ENCODE results near the gene CKB. TPM values are rescaled to one million over a fixed set of nuclear protein-coding genes. Genes with fewer than 3 reads are reported as not detected.

Gene CKB
- polyA plus RNA-seq, 4 donors = 116 to 202 (median 130) TPM

DNA sequence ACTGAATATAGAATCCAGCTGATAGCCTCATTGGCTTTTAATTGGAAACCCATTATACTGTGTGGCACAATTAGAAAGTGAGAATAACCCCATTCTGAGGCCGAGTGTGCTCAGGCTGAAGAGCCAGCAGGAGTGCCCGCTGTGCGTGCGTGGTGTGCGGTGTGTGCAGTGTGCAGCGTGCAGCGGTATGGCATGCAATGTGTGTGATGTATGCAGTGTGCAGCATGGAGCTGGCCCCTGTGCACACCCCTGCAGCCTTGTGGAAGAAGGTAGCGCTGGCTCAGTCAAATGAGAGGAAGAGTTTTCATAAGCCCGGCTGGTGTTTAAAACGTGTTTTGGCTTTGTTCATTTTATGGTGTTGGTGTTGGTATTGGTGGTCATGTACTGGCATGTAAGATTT, 22.9 kb downstream of the CKB start:
- DNase-seq (ENCODE audit: low read depth in 4 of 4, low spot score in 3 of 4) = no peak

DNA sequence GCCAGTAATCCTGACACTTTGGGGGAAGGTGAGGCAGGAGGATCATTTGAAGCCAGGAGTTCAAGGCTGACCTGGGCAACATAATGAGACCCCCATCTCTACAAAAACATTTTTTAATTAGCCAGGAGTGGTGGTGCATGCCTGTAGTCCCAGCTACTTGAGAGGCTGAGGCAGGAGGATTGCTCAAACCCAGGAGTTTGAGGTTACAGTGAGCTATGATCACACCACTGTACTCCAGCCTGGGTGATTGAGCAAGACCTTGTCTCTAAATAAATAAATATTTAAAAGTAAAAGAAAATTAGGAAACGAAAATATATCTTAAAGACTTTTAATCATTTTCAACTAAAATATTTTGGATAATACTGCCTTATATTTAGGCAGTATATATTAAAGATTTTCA, 25.9 kb downstream of the CKB start:
- DNase-seq (ENCODE audit: low read depth in 4 of 4, low spot score in 3 of 4) = no peak

DNA sequence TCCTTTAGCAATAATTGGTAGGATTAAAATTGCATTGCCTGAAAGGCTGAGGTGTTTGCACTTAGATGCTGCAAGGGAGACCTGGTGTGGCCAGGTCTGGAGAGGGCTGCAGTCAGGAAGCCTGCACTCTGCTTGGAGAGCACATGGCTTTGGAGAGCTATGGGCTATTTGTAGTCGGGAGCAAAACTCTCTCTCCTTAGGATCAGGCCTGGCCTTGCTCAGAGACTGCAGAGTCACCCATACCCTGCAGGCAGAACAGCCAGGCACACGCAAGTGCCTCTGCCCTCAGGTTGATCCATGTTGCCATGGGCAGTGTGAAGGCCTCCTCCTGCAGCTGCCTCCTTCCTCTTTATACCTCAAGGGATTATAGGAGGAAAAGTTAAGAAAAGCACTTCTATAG, 26.8 kb downstream of the CKB start:
- no peak for DNase-seq (ENCODE audit: low read depth in 4 of 4, low spot score in 3 of 4)

DNA sequence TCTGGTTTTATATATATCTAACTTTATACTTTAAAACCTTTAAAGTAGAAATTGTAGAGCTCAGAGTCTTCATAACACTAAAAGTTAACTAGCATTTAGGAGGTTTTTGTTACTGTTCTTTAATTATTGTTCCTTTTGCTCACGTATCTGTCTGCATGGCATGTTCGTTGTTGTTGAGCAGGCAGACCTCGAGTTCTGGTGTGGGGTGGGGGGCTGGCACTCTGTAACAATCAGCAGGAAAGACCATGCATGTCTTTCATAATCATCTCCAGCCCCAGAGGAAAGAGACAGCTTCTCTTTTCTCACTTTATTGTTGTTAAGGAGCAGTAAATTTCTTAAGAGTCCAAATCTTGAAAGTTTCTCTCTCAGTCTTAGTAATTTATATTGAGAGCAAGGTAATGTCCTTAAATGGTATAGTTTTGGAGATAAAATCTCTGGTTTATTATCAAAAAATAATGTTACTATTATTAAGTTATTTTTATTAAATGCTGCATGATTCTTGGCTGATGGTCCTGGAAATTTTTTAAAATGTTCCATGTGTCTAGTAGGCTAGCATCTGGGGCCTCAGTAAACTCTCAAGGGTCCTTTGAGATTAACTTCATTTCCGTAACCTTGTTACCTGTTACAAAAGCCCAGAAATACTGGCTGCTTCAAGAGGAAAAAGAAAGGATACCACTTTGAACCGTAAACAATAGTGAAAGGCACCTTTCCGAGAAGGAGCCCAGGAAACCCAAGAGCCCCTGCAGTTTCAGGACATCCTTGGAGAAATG, 30.3 kb downstream of the CKB start:
- DNase-seq (ENCODE audit: low read depth in 4 of 4, low spot score in 3 of 4) = no peak

DNA sequence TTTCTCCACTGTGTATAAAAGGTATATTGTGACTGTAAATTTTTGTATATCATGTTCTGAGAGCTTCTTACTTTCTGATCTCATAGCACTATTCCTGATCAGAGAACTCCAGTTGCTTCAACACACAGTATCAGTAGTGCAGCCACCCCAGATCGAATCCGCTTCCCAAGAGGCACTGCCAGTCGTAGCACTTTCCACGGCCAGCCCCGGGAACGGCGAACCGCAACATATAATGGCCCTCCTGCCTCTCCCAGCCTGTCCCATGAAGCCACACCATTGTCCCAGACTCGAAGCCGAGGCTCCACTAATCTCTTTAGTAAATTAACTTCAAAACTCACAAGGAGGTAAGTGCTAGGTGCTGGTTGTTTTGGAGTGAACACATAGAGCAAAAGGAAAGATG, 30.9 kb downstream of the CKB start:
- no peak for DNase-seq (ENCODE audit: low read depth in 4 of 4, low spot score in 3 of 4)

DNA sequence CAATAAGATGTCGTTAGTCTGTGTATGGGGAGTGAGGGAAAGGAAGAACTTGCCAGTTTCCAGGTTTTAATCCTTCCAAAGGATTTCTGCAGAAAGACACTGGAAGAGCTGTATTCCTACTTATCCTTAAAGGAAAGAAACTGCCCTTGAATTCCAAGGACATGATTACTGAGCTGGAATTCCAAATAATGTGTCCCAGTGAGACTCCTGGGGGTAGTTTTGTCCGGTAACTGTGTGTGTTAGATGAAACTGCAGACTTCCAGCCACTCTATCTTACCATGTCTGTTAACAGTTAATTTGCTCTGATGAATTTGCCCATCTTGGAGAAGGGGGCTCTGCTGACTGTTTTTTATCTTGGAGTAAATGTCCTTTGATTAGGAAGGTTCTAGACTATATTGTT, 33.0 kb downstream of the CKB start:
- DNase-seq (ENCODE audit: low read depth in 4 of 4, low spot score in 3 of 4) = no peak

DNA sequence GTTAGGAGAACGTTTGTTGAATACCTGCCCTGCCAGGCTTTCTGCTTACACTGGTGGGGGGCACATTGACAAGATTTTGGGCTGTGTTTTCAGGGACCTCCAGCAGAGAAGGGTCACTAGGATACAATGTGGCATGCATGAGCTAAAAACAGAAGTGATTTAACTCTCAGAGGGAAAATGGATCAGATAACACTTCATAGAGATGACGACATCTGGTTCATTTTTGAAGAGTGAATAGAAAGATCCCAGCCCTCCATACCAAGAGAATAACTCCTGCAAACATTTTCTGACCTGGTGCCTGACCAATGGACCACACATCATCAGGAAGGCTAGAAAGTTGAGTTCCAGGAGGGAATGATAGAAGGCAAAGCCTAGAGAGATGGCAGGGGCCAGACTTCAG, 33.7 kb downstream of the CKB start:
- DNase-seq (ENCODE audit: low read depth in 4 of 4, low spot score in 3 of 4) = no peak

DNA sequence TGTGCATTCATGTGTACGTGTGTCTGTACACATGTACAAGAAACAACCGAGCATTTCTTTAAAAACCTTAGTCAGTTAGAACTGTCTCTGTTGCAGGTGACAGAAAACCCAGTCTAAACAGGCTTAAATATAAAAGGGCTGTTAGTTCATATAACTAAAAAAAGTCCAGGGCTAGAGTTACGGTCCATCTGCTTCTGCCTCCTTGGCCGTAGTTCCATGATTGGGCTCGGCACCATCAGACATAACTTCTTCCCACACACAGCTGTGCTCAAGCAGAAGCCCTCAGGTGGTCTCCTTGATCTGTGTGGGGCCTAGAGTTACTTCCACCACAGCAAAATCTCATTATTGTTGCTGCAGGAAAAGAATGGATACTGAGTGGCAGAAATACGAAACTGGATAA, 34.6 kb downstream of the CKB start:
- no peak for DNase-seq (ENCODE audit: low read depth in 4 of 4, low spot score in 3 of 4)

DNA sequence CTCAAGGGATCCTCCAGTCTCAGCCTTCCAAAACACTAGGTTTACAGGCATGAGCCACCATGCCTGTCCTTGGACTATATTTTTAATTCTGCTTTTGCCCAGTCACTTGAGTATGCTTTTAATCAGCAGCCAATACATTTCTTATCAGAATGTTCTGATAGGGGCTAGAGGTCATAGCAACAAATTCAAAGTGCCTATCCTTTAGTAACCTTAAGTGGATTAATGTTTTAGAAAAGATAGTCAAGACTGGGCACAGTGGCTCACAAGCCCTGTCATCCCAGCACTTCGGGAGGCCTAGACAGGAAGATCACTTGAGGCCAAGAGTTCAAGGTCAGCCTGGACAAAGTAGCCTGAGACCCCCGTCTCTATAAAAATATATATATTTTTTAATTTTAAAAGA, 37.1 kb downstream of the CKB start:
- DNase-seq (ENCODE audit: low read depth in 4 of 4, low spot score in 3 of 4) = no peak

DNA sequence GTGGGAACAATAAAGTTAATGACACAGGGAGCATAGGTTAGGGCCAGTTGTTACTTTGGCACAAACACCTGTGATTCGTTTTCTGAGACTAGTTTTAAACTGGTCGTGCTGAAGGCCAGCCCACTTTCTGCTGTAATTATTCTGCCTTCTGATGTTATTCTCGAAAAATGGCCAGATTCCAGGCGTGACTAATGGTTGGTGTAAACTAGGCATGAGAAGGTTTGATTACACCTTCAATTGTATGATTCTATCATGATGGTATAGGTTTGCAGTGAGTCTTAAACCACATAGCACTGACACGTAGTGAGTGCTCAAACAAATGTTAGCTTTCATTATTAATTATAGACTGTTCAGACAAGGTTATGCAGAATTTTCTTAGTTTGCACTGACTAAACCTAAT, 39.0 kb downstream of the CKB start:
- DNase-seq (ENCODE audit: low read depth in 4 of 4, low spot score in 3 of 4) = no peak

DNA sequence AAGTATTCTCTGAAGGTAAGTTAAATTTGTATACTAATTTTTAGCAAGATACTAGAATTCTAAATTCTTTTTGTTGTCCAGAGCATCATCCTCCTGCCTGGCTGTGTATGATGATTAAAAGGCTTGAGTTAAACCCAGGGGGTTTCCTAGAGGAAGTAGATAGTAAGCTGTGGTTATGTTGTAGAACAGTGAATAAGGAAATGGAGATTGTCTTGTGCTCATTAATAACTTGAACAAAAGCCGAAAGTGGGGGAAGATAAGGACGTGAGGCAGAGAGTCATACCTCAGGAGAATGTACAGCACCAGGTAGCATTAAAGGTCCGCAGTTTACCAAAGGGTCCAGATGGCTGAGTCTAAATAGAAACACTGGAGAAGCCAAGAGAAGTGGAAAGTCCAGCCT, 42.0 kb downstream of the CKB start:
- no peak for DNase-seq (ENCODE audit: low read depth in 4 of 4, low spot score in 3 of 4)

DNA sequence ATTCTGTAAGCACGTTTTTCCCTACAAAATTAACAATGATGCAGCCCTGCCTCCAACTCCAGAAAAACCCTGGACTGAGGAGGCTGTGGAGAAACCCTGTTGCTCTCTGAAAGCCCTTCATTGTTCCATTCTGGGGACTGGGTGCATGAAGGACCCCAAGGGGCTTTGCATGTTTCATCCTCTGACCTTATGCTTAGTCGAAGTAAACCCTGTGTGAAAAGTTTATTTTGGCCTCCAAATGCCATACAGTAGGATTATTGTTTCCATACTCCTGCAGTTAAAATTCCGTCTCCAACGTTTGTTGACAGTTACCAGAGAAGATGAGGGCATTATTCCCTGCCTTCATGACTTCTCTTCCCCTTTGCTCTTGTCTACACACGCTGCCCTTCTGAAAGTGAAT, 46.0 kb downstream of the CKB start:
- DNase-seq (ENCODE audit: low read depth in 4 of 4, low spot score in 3 of 4) = no peak

DNA sequence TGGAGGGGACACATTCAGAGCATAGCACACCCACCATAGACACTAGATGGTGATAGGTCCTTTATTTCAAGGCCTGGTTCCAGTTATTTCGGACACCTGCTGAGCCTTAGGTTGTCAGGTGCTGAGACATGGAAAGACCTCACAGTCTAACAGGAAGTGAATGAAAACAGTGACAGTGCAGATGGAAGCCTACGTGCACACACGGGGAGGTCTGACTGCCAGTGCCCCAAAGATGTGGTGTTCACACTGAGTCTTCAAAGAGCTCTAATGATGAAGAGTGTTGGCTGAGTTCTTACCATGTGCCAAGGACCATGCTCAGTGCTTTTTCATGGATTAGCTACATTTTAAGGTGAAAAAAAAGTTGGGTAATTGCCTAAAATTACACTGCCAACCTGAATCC, 46.6 kb downstream of the CKB start:
- DNase-seq (ENCODE audit: low read depth in 4 of 4, low spot score in 3 of 4) = no peak

DNA sequence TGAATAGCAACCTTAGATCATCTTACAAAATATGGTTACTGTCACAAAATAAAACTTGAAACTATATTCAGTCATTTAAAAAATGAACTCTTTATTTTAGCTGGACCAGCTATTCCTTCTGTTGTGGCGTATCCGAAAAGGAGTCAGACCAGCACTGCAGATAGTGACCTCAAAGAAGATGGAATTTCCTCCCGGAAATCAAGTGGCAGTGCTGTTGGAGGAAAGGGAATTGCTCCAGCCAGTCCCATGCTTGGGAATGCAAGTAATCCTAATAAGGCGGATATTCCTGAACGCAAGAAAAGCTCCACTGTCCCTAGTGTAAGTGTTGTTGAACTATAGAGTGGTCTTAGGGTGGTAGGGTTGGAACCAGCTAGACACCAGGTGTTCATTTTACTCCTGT, 47.7 kb downstream of the CKB start:
- no peak for DNase-seq (ENCODE audit: low read depth in 4 of 4, low spot score in 3 of 4)

DNA sequence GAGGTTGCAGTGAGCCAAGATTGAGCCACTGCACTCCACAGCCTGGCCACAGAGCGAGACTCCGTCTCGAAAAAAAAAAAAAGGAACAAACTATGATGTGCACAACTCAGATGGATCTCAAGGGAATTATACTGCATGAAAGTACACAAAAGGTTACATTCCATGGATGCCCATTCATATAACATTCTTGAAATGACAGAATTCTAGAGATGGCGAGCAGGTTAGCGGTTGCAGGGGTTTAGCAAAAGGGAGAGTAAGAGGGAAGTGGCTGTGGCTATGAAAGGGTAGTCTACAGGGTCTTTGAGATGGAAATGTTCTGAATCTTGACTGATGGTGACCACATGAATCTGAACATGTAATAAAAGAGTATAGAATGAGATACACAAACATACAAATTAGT, 49.7 kb downstream of the CKB start:
- DNase-seq (ENCODE audit: low read depth in 4 of 4, low spot score in 3 of 4) = no peak

Other genes starting within 250 kb of the CKB start
- 100 to 1,000 TPM; 228 to 242 (median 233) TPM for gene EIF5, start 188.6 kb downstream of the CKB start, polyA plus RNA-seq (ENCODE audit: insufficient read length in 4 of 4)
- gene MARK3, start 137.4 kb downstream of the CKB start, polyA plus RNA-seq (ENCODE audit: insufficient read length in 4 of 4) = 100 to 1,000 TPM in 1 of 4 donors, 10 to 100 TPM in 3; 80.8 to 104 (median 84.7) TPM
- 10 to 100 TPM in 1 of 4 donors, 1 to 10 TPM in 3; 6.6 to 10.3 (median 6.7) TPM for gene TRMT61A, start 6.4 kb upstream of the CKB start, polyA plus RNA-seq (ENCODE audit: insufficient read length in 4 of 4)
- 10 to 100 TPM; 28.3 to 34.1 (median 33.3) TPM for gene BAG5, start 39.8 kb upstream of the CKB start, polyA plus RNA-seq (ENCODE audit: insufficient read length in 4 of 4)
- 10 to 100 TPM; 39.8 to 47.1 (median 43.5) TPM for gene COA8, start 40.1 kb upstream of the CKB start, polyA plus RNA-seq (ENCODE audit: insufficient read length in 4 of 4)
- gene KLC1, start 106.4 kb upstream of the CKB start, polyA plus RNA-seq (ENCODE audit: insufficient read length in 4 of 4) = 10 to 100 TPM; 88.0 to 99.8 (median 92.7) TPM
- 10 to 100 TPM; 12.6 to 16.0 (median 14.7) TPM for gene XRCC3, start 192.6 kb upstream of the CKB start, polyA plus RNA-seq (ENCODE audit: insufficient read length in 4 of 4)
- 10 to 100 TPM; 50.0 to 61.2 (median 55.8) TPM for gene ZFYVE21, start 193.0 kb upstream of the CKB start, polyA plus RNA-seq (ENCODE audit: insufficient read length in 4 of 4)

Measured in right renal pelvis (tissue), 4 donors.